Activated CD4-positive, alpha-beta T cell treated with anti-CD3 and anti-CD28 coated beads for 4 hours (primary cell): Measurements from ENCODE around the gene WBP2NL.

ENCODE experiments used
- DNase-seq, 2 donors: peaks; one replicate each; pipeline ENCODE4 v3.0.0-alpha.2; 2020

The WBP2NL gene

DNA sequence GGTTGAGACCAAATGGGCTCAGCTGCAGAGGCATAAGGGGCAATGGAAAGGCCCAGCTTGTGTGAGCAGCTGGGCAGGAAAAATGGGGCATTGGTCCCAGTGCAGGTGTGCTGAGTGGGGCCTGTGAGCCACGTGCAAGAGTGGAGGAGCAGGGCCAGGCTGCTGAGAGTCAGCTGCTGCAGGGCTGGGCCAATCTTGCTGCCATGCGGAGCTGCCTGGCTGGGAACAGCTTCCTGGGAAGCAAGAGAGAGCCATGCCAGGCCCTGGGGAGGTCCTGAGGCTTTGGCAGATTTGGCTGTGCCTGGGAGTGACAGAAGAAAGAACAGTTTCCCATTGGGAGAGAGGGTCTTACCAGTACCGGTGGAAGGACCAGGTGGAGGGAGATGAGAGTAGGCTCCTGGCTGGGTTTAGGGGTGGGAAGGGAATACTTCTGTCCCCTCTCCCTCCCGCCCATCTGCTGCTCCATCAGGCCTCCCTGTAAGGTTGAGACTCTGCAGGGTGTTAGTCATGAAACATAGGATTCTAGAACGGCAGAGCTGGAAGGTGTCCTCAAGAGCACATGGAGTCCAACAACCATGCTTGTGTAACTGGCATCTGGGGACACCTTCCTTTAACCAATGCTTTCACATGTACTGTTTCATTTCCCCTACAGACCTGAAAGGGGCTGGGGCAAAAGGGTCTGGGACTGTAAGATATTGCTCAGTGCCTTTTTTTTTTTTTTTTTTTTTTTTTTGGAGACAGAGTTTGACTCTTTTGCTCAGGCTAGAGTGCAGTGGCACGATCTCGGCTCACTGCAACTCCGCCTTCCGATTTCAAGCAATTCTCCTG, 19.0 kb upstream of the WBP2NL start:
- no peak for DNase-seq

- DNase-seq = no peak
Observed at GRCh38 chr22:41982865-41983264, 15.7 kb upstream of the WBP2NL start.

GRCh38 chr22:41983513-41984405, 14.8 kb upstream of the WBP2NL start:
- no peak for DNase-seq

- DNase-seq = no peak
Observed at GRCh38 chr22:41987276-41987675, 11.3 kb upstream of the WBP2NL start.

DNA sequence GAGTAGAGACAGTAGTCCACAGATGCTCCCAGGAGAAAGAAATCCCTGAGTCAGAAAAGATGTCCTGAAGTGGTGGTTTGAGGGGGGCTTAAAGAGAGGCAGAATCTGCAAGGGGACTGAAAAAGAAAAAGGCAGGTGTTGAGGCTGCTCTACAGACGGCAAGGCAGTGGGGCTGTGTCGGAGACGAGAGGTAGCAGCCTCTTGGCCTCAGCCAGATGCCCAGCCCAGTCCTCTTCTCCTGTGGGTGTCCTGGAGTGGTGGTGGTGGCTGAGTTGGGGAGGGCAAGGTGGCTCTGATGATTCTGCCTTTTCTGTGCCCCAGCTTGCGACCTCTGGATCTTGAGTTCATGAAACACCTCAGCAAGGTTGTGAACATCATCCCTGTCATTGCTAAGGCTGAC, 9.3 kb upstream of the WBP2NL start:
- DNase-seq = no peak

DNA sequence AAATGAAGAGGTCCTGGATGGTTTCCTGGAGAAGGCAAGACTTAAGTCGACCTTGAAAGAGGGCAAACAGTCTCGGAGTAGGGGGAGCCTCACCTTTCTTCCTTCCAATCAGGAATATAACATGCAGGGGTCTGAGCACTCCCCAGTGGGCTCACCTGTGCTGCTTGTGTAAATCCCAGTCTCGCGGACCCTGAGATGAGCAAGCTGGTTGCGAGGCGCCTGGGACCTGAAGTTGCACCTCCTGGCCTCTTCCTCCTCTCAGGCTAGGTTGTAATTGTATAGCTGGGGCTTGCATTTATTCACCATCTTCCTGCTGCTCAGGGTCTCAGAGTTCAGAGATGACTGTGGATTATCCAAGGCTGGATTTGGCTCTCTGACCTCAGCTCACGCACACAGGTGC, 7.5 kb upstream of the WBP2NL start:
- no peak for DNase-seq

- no peak for DNase-seq
Observed at GRCh38 chr22:41992496-41992895, 6.1 kb upstream of the WBP2NL start.

GRCh38 chr22:41995211-41995610, 3.4 kb upstream of the WBP2NL start:
- DNase-seq = no peak

DNA sequence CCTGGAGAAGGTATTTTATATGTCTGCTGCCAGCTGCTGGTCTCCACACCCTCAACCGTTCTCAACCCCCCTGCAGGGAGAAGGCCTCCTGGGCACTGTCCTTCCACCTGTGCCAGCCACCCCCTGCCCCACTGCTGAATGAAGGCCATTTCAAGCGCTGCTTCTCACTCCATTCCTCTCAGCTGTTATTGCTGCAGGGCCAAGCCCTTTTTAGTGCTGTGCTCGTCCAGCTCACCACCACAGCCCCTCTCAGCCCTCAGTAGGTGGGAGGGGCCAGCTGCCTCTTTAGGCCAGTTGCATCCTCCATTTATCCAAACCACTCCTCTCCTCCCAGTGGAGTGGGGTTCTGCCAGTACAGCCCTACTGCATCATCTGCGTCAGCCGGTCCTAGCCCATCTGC, 1.8 kb upstream of the WBP2NL start:
- DNase-seq = no peak

- DNase-seq = no peak
Observed at GRCh38 chr22:42000466-42000865, 1.9 kb downstream of the WBP2NL start.

DNA sequence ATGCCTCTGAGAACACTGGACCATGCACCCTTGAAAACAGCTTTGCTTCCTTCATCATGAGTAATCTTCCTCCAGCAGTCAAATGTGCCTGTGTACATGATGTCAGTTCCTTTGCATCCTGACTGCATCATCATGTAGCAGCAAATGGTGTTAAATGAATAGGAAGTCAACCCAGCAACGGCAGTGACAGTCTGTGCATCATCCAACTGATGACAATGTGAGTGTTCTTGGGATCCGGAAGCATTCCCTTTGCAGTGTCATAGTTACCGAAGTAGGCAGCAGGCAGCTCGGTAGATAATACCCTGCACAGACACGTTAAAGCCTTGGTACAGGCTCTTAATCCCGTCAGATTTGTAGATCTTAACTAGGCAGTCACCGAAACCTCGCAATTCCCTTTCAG, 2.5 kb downstream of the WBP2NL start:
- DNase-seq = no peak

- DNase-seq = no peak
Observed at GRCh38 chr22:42001706-42002105, 3.1 kb downstream of the WBP2NL start.

- DNase-seq = no peak
Observed at GRCh38 chr22:42007922-42008321, 9.3 kb downstream of the WBP2NL start.

DNA sequence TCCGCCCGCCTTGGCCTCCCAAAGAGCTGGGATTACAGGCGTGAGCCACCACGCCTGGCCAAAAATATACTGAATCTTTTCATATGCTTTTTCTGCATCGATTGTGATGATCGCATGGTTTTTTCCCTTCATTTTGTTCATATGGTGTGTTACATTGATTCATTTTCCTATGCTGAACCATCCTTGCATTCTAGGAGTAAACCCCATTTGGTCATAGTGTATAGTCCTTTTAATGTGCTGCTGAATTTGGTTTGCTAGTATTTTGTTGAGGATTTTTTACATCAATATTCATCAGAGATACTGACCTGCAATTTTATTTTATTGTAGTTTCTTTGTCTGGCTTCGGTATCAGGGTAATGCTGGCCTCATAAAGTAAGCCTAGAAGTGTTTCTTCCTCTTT, 12.2 kb downstream of the WBP2NL start:
- no peak for DNase-seq

GRCh38 chr22:42013385-42013784, 14.8 kb downstream of the WBP2NL start:
- DNase-seq = no peak

- no peak for DNase-seq
Observed at GRCh38 chr22:42016111-42016510, 17.5 kb downstream of the WBP2NL start.

GRCh38 chr22:42018224-42018623, 19.6 kb downstream of the WBP2NL start:
- DNase-seq = no peak

- no peak for DNase-seq
Observed at GRCh38 chr22:42021571-42021970, 23.0 kb downstream of the WBP2NL start.

DNA sequence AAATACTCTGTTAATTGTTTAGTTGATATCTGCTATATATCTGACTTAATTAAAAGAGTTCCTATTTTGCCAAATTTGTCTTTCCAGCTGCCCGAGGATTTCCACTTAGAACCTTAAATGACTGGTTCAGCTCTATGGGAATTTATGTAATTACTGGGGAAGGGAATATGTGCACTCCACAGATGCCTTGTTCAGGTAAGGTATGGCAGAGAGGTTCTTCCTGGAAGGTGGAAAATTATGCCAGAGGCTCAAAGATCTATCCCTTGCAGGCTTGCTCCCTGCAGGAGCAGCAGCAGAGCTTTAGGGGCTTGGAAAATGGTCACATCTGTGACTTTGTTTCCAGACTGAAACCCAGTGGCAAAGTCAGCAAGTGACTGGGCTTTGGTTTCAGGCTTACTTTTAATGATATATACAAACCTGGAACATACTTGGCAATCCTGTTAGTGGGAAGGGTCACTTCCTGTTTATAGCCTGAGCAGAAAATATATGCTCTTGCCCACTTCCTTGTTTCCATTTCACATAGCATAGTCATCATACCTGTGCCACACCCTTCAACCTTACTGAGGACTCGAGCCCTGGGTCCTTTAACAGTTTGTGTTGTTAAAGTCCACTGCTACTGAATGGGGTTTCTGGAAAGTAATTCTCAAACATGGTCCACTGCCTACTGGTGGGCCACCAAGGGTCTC, 23.7 kb downstream of the WBP2NL start:
- no peak for DNase-seq

DNA sequence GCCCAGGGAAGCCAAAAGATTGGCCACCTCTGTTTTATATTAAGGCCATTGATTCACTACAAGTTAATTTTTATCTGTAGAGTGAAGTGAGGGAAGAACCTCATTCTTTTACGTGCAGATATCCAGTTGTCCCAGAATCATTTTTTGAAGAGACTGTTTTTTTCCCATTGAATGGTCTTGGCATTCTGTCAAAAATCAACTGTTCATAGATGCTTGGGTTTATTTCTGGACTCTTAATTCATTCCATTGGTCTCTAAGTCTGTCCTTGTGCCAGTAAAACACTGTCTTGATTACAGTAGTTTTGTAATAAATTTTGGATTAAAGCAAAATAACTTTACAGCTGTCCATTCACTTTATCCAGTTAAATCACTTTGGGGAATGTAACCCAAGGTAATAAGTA, 26.8 kb downstream of the WBP2NL start:
- DNase-seq = no peak

GRCh38 chr22:42026705-42027104, 28.1 kb downstream of the WBP2NL start:
- no peak for DNase-seq

DNA sequence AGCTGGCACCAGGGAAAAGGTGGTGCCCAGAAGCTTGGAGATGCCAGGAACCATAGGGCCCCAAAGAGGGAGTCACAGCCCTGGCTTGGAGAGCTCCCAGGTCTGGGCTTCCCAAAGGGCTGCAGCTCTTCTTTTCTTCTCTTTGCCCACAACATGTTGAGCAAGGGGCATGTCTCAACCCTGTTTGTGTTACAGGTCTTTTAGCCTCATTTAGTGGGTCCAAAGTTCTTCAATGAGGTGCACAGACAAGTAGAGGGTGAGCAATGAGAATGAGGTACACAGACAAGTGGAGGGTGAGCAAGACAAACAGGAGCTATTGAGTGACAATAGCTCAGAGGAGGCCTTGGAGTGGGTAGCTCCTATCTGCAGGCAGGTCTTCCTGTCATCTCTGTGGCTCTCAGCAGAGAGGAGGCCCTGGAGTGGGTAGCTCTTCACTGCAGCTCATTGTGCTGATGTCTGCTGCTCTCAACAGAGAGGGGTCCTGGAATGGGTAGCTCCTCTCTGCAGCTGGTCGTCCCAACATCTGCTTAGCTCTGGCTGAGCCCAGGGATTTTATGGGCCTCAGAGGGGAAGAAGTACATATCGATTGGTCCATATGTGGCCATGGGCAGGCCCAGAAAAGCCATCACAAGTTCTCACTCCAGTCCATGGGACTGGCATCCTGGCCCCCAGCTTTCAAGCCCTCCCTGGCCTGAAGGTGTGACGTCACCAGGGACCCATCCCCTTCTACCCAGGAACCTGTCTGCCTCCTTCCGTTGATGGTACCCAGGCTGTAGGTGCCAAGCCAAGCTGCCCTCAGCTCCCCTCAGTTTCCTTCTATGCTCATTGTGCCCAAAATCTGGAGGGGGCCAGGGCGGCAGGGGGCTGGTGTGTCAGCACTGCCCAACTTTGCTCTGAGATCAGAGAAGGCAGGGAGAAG, 34.9 kb downstream of the WBP2NL start:
- no peak for DNase-seq
